ENCODE data around the gene APOL1.
"Not testable (repeated sequence)": the region's sequence is repeated elsewhere in the genome, so short reads cannot be mapped to it uniquely, and the experiment has no call there.

- TF ChIP-seq CTCF (CRISPR knock-in tag; IDR thresholded peaks at IDR 0.05) (peak; percentile 38), EP300 (IDR thresholded peaks at IDR 0.05; ENCODE audit: low read depth in 2 of 2, low read length in 2 of 2) (peak in 1 of 2 experiments; percentile 7; a peak in 1 of 4 replicates)
- TF ChIP-seq ESRRA (CRISPR knock-in tag; IDR thresholded peaks at IDR 0.05; ENCODE audit: low read depth); ZNF549 (CRISPR knock-in tag; IDR thresholded peaks at IDR 0.05); HDAC2 (CRISPR knock-in tag; IDR thresholded peaks at IDR 0.05); ZNF124 (CRISPR knock-in tag; IDR thresholded peaks at IDR 0.05); KDM5B (CRISPR knock-in tag; IDR thresholded peaks at IDR 0.05; ENCODE audit: borderline replicate concordance); USF2 (IDR thresholded peaks at IDR 0.05; ENCODE audit: low read depth, low read length); USF2 (CRISPR knock-in tag; IDR thresholded peaks at IDR 0.05; ENCODE audit: borderline replicate concordance); CREB1 (IDR thresholded peaks at IDR 0.05); CREB1 (CRISPR knock-in tag; IDR thresholded peaks at IDR 0.05); MYNN (CRISPR knock-in tag; IDR thresholded peaks at IDR 0.05; ENCODE audit: low read depth); FOXK2 (IDR thresholded peaks at IDR 0.05); EP300 (CRISPR knock-in tag; IDR thresholded peaks at IDR 0.05; ENCODE audit: borderline replicate concordance); TBP (CRISPR knock-in tag; IDR thresholded peaks at IDR 0.05): not testable (repeated sequence)
- TF ChIP-seq, protein P1, sequence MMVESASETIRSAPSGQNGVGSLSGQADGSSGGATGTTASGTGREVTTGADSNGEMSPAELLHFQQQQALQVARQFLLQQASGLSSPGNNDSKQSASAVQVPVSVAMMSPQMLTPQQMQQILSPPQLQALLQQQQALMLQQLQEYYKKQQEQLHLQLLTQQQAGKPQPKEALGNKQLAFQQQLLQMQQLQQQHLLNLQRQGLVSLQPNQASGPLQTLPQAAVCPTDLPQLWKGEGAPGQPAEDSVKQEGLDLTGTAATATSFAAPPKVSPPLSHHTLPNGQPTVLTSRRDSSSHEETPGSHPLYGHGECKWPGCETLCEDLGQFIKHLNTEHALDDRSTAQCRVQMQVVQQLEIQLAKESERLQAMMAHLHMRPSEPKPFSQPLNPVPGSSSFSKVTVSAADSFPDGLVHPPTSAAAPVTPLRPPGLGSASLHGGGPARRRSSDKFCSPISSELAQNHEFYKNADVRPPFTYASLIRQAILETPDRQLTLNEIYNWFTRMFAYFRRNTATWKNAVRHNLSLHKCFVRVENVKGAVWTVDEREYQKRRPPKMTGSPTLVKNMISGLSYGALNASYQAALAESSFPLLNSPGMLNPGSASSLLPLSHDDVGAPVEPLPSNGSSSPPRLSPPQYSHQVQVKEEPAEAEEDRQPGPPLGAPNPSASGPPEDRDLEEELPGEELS (CRISPR knock-in tag; IDR thresholded peaks at IDR 0.05), result not testable (repeated sequence)
- TF ChIP-seq, protein P2, sequence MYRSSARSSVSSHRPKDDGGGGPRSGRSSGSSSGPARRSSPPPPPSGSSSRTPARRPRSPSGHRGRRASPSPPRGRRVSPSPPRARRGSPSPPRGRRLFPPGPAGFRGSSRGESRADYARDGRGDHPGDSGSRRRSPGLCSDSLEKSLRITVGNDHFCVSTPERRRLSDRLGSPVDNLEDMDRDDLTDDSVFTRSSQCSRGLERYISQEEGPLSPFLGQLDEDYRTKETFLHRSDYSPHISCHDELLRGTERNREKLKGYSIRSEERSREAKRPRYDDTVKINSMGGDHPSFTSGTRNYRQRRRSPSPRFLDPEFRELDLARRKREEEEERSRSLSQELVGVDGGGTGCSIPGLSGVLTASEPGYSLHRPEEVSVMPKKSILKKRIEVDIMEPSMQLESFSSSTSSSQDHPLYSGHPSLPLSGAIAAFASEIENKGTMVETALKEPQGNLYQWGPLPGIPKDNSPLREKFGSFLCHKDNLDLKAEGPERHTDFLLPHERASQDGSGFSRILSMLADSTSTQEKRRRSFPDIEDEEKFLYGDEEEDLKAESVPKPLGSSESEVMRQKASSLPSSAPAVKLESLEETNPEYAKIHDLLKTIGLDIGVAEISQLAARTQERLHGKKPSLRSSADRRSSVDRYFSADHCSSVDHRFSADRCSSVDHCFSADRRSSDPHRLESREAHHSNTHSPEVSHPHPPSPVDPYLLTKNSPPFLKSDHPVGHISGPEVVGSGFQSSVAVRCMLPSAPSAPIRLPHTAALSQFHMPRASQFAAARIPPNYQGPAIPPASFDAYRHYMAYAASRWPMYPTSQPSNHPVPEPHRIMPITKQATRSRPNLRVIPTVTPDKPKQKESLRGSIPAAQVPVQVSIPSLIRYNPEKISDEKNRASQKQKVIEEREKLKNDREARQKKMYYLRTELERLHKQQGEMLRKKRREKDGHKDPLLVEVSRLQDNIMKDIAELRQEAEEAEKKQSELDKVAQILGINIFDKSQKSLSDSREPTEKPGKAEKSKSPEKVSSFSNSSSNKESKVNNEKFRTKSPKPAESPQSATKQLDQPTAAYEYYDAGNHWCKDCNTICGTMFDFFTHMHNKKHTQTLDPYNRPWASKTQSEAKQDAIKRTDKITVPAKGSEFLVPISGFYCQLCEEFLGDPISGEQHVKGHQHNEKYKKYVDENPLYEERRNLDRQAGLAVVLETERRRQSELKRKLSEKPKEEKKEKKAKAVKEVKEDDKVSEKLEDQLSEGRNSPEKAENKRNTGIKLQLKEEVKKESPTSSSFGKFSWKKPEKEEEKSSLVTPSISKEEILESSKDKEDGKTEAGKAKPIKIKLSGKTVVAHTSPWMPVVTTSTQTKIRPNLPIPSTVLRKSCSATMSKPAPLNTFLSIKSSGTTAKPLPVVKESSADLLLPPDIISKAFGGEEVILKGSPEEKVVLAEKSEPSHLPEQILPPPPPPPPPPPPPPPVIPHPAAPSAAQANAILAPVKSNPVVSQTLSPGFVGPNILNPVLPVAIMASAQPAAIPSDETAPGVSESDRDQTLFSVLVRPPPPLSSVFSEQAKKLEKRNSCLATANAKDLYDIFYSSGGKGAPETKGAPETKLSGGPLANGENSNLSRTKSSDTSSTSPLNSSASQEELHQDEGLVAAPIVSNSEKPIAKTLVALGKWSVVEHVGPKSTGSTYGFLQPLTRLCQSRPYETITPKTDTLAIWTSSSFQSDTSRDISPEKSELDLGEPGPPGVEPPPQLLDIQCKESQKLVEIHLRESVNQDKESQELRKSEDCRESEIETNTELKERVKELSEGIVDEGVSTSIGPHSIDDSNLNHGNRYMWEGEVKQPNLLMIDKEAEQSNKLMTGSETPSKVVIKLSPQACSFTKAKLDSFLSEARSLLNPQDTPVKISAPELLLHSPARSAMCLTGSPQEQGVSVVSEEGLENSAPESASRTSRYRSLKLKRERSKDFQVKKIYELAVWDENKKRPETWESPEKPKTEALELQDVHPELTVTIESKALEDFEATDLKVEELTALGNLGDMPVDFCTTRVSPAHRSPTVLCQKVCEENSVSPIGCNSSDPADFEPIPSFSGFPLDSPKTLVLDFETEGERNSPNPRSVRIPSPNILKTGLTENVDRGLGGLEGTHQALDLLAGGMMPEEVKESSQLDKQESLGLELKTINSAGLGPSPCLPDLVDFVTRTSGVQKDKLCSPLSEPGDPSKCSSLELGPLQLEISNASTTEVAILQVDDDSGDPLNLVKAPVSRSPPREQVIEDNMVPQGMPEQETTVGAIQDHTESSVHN (CRISPR knock-in tag; IDR thresholded peaks at IDR 0.05), result not testable (repeated sequence)
Observed at GRCh38 chr22:36263886-36264664, 11.1 kb downstream of the APOL1 start.
